ENCODE data around the gene FAM110A. TPM values are rescaled to one million over a fixed set of nuclear protein-coding genes. Genes with fewer than 3 reads are reported as not detected.
"Not testable (repeated sequence)": the region's sequence is repeated elsewhere in the genome, so short reads cannot be mapped to it uniquely, and the experiment has no call there.

The FAM110A gene
- polyA plus RNA-seq, 3 donors = 2.7 to 5.3 (median 3.9) TPM

- WGBS, 3 donors = 45 to 67% (median 54%) methylated on average over 2 of the region's 2 CpGs
Measured at GRCh38 chr20:888057-888456, 54.5 kb downstream of the FAM110A start.

GRCh38 chr20:889106-889505 is 55.6 kb downstream of the FAM110A start:
- WGBS, 3 donors = 59 to 69% (median 68%) methylated on average over 5 of the region's 5 CpGs
- H3K27ac ChIP-seq (ENCODE audit: low read depth, low read length) = no peak overlapping the region

More at GRCh38 chr20:888057-888456, 54.5 kb downstream of the FAM110A start:
- no peak overlapping the region for H3K27ac ChIP-seq (ENCODE audit: low read depth, low read length)

GRCh38 chr20:889932-890463 is 56.5 kb downstream of the FAM110A start:
- WGBS, 3 donors = 63 to 80% (median 75%) methylated on average over 10 of the region's 10 CpGs
- no peak overlapping the region for H3K27ac ChIP-seq (ENCODE audit: low read depth, low read length)

GRCh38 chr20:890666-891057 is 57.1 kb downstream of the FAM110A start:
- H3K27ac ChIP-seq (ENCODE audit: low read depth, low read length) = no peak overlapping the region
- 64 to 78% (median 64%) methylated on average over 6 of the region's 6 CpGs for WGBS, 3 donors

GRCh38 chr20:891058-891705 is 57.7 kb downstream of the FAM110A start:
- WGBS, 3 donors = 34 to 42% (median 40%) methylated on average over 6 of the region's 6 CpGs
- H3K27ac ChIP-seq (ENCODE audit: low read depth, low read length) = peak overlapping the region; percentile 3

GRCh38 chr20:891706-892080 is 58.2 kb downstream of the FAM110A start:
- WGBS, 3 donors = 53 to 60% (median 53%) methylated on average over 4 of the region's 4 CpGs
- H3K27ac ChIP-seq (ENCODE audit: low read depth, low read length) = peak overlapping the region; percentile 3

- not testable (repeated sequence) for H3K27ac ChIP-seq (ENCODE audit: low read depth, low read length)
- 70 to 80% (median 78%) methylated on average over 5 of the region's 5 CpGs for WGBS, 3 donors
Measured at GRCh38 chr20:892371-892770, 58.9 kb downstream of the FAM110A start.

Other genes starting within 250 kb of the FAM110A start
- 1 to 10 TPM in 2 of 3 donors, under 1 TPM in 1; 0.35 to 8.2 (median 4.5) TPM for gene TCF15, start 223.4 kb upstream of the FAM110A start, polyA plus RNA-seq
- gene SRXN1, start 180.5 kb upstream of the FAM110A start, polyA plus RNA-seq = 10 to 100 TPM; 13.3 to 26.1 (median 20.7) TPM
- under 1 TPM in 1 of 3 donors, not detected in 2; 0.05 TPM for gene SCRT2, start 157.9 kb upstream of the FAM110A start, polyA plus RNA-seq
- gene SLC52A3, start 65.2 kb upstream of the FAM110A start, polyA plus RNA-seq = 1 to 10 TPM in 2 of 3 donors, under 1 TPM in 1; 0.62 to 3.6 (median 1.0) TPM
- gene ANGPT4, start 82.6 kb downstream of the FAM110A start, polyA plus RNA-seq = 1 to 10 TPM in 2 of 3 donors, under 1 TPM in 1; 0.30 to 4.2 (median 1.5) TPM
- under 1 TPM; 0.03 to 0.56 (median 0.04) TPM for gene RSPO4, start 168.6 kb downstream of the FAM110A start, polyA plus RNA-seq